ENCODE results near the gene ARHGEF16.

GRCh38 chr1:3481046-3481445 is 26.6 kb downstream of the ARHGEF16 start:
- TF ChIP-seq, protein P1, sequence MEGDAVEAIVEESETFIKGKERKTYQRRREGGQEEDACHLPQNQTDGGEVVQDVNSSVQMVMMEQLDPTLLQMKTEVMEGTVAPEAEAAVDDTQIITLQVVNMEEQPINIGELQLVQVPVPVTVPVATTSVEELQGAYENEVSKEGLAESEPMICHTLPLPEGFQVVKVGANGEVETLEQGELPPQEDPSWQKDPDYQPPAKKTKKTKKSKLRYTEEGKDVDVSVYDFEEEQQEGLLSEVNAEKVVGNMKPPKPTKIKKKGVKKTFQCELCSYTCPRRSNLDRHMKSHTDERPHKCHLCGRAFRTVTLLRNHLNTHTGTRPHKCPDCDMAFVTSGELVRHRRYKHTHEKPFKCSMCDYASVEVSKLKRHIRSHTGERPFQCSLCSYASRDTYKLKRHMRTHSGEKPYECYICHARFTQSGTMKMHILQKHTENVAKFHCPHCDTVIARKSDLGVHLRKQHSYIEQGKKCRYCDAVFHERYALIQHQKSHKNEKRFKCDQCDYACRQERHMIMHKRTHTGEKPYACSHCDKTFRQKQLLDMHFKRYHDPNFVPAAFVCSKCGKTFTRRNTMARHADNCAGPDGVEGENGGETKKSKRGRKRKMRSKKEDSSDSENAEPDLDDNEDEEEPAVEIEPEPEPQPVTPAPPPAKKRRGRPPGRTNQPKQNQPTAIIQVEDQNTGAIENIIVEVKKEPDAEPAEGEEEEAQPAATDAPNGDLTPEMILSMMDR (IDR thresholded peaks at IDR 0.05) = no peak
- TF ChIP-seq POLR2A (IDR thresholded peaks at IDR 0.05; ENCODE audit: low read depth) = no peak
- TF ChIP-seq EP300 (IDR thresholded peaks at IDR 0.05) = no peak
- no peak for TF ChIP-seq POLR2AphosphoS5 (IDR thresholded peaks at IDR 0.05)
